GM19395 (cell line): ENCODE results near the gene FANCD2OS.
A peak's percentile ranks its signal among the peaks of the same experiment; 100 is the strongest.
"Not testable (repeated sequence)": the region's sequence is repeated elsewhere in the genome, so short reads cannot be mapped to it uniquely, and the experiment has no call there.

Experiments
- ATAC-seq: cut with Tn5 transposase; IDR thresholded peaks from one replicate; pipeline ENCODE4 v1.9.1; 2021; ENCODE audit warnings: mild to moderate bottlenecking, moderate library complexity; ENCODE audit not compliant: unreplicated experiment

Gene FANCD2OS, protein sequence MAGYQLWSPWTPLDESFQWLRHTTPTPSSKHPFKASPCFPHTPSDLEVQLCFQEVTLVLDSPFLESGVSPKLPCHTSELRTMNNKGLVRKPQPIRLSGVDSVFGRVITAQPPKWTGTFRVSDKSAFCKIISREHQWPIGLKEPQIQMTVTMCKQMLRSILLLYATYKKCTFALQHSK

DNA sequence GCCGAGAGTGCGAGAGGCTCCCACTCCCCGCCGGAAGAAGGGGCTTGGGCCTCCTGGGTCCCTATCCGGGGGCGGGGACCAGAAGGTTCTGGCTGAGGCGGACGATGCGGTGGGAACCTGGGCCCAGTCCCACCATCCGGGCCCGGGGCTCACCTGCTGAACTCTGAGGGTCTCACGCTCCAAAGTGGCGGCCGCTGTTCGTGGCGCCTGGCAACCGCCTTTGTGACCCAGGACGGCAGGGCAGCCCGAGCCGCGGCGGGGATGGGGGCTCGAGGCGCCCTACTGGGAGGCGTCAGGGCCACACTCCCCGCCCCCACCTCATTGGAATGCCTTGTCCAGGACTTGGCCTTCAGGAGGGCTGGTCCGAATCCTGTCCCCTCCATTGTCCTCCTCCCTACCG is at the start of gene FANCD2OS:
Gene FANCD2OS, minus strand, starts transcription at position 165 of the 400 bp plus-strand sequence. CDS start 3,481 bp downstream, outside the sequence.
- ATAC-seq: no peak

DNA sequence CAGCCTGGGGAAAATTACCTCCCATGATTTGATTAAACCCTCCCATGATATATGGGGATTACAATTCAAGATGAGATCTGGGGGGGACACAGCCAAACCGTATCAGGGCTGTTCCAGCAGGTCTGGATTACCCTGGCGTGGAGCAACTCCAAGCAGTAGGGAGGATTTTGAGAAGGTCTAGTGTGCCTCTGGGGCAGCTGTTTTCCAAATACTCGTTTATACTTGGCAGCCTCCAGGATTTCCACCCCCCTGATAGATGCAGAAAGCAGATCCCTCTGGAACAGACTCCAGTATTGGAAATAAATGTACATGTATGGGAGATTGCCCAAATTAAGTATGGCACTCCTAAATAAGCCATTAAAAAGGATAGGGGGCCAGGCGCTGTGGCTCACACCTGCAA is 49.0 kb upstream of the FANCD2OS start:
- no peak for ATAC-seq

DNA sequence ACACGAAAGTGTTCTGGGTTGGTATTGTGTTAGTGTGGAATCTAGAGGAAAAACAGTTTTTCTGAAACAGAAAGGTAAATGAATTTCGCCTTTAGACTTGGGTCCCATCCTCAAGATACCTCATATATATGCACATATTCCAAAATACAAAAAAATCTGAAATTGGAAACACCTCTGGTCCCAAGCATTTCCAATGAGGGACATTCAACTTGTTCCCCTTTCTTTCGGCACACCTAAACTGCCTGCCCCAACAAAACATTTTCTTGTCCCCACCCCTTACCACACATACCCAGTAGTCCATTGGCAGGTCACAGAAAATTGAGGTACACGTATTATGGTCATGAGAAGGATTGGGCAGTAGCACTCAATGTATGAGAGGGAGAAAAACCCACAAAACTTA is 47.6 kb upstream of the FANCD2OS start:
- ATAC-seq: no peak

DNA sequence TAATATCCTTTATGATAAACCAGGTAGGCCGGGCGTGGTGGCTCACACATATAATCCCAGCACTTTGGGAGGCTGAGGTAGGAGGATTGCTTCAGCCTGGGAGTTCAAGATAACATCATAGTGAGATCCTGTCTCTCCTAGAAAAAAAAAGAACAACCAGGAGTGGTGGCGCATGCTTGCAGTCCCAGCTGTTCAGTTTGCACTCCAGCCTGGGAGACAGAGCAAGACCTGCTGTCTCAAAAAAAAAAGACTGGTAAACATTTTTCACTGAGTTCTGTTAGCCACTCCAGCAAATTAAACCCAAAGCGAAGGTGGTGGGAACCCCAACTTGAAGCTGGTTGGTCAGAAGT is 47.0 kb upstream of the FANCD2OS start:
- no peak for ATAC-seq

DNA sequence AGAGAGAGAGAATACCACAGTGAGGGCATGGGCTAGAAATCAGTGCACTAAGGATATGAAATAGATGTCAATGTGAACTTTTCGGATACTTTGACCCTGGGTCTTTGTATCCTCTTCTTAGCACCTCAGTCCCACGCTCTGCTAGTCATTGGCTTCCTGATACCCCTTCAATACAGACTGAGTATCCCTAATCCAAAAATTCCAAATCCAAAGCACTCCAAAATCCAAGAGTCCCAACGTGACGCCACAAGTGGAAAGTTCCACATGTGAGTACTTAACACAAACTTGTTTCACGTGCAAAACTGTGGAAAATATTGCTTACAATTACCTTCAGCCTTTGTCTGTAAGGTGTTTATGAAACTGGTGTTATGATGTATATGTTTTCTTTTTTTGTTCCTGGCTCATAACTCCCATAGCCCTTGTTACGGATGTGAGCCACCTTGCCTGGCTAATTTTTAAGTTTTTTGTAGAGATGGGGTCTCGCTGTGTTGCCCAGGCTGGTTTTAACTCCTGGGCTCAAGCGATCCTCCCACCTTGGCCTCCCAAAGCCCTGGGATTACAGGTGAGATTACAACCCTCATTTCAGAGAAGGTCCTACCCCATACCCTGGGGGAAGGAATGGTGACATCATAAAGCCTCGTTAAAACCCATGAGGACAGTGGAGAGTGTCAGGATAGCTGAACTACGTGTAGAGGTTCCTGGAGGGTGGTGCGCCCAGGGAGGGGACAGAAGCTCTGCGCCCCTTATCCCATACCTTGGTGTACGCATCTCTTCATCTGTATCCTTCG is 46.5 kb upstream of the FANCD2OS start:
- ATAC-seq: no peak

DNA sequence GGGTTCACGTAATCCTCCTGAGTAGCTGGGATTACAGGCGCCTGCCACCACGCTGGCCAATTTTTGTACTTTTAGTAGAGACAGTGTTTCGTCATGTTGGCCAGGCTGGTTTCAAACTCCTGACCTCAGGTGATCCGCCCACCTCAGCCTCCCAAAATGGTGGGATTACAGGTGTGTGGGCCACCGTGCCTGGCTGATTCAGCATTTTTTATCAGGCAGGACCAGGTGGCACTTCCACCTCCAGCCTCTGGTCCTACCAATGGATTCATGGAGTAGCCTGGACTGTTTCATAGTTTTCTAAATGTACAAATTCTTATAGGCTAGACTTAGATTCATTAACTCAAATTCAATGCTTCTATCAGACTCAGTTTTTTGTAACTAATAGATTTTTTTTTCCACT is 42.9 kb upstream of the FANCD2OS start:
- ATAC-seq: no peak

DNA sequence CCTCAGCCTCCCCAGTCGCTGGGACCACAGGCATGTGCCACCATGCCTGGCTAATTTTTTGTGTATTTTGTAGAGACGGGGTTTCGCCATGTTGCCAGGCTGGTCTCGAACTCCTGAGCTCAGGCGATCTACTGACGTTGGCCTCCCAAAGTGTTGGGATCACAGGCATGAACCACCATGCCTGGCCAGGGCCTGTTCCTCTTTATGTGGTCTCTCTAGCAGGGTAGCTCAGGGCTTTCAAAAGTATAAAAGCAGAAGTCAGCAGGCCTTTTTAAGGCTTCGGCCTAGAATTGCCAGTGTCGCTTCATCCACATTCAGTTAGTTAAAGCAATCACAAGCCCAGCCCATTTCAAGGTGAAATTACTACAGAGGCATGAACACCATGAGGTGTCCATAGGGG is 41.2 kb upstream of the FANCD2OS start:
- no peak for ATAC-seq

DNA sequence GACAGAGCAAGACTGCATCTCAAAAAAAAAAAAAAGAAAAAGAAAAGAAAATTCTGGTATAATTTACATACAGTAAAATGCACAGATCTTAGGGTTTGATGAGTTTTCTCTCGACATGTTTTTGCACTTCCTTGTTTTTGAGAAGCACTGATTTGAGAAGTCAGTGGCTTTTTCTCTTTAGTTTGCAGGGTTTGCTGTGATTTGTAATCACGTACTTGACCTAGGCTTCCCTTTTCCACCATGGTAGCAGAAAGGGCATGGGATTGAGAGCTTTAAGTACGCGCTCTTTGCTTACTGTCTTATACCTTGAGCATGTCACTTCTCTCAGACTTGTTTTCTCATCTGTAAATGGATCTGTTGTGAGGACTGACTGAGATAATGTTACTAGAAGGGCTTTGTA is 37.6 kb upstream of the FANCD2OS start:
- ATAC-seq: no peak

DNA sequence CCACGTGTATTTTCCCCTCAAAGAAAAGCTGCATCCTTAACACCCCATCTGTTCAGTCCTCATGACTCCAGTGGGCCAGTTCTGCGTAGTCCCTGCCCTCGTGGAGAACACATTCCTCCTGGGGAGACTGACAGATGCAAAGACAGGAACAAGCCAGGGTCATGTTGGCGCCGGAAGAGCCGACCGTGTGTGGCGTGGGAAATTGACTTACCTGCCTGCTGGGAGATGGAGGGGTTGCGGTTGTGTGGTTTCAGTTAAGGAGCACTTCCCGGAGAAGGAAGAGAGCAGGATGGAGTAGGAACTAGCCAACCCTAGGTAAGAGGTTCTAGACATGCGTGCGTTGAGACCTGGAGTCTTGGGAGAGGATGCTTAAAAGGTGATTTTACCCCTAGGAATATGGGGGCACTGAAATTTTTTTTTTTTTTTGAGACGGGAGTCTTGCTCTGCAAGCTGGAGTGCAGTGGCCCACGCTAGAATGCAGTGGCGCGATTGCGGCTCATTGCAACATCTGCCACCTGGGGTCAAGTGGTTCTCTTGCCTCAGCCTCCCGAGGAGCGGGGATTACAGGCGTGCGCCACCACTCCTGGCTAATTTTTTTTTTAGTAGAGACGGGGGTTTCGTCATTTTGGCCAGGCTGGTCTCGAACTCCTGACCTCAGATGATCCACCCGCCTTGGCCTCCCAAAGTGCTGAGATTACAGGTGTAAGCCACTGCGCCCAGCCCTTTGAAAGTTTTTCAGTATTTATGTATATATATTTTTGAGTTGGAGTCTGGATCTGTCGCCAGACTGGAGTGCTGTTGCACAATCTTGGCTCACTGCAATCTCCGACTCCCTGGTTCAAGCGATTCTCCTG is 34.9 kb upstream of the FANCD2OS start:
- no peak for ATAC-seq

DNA sequence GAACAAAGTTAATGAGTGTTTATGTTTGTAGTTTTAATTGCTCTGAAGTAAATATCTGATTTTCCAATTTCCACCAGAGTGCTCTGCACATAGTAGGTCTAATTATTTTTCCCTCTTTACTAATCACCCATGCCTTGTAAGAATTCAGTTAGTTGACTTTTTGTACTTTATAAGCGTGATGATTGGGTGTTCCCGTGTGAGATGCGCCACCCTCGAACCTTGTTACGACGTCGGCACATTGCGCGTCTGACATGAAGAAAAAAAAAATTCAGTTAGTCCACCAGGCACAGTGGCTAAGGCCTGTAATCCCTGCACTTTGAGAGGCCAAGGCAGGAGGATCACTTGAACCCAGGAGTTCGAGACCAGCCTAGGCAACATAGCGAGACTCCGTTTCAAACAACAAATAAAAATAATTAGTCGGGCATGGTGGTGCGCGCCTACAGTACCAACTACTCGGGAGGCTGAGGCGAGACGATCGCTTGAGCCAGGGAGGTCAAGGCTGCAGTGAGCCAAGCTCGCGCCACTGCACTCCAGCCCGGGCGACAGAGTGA is 33.0 kb upstream of the FANCD2OS start:
- no peak for ATAC-seq

DNA sequence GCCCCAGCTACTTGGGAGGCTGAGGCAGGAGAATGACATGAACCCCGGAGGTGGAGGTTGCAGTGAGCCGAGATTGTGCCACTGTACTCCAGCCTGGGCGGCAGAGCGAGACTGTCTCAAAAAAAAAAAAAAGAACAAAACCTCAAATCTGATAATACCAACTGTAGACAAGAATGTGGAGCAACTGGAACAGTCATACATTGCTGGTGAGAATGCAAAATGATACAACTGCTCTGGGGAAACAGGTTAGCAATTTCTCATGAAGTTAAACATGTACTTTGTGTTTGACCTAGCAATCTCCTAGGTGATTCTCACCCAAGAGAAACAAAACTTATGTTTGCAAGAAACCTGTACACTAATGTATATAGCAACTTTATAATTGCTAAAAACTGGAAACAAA is 29.1 kb upstream of the FANCD2OS start:
- ATAC-seq: no peak

DNA sequence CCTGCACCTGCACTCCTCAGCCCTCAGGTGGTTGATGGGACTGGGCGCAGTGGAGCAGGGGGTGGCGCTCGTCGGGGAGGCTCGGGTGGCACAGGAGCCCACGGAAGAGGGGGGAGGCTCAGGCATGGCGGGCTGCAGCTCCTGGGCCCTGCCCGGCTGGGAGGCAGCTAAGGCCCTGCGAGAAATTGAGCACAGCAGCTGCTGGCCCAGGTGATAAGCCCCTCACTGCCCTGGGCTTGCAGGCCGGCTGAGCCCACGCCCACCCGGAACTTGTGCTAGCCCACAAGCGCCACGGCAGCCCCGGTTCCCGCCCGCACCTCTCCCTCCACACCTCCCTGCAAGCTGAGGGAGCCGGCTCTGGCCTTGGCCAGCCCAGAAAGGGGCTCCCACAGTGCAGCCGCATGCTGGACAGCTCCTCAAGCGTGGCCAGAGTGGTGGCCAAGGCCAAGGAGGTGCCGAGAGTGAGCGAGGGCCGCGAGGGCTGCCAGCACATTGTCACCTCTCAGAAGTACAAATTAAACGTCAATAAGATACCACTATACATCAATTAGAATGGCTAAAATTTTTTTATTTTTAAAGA is 28.5 kb upstream of the FANCD2OS start:
- ATAC-seq: no peak

DNA sequence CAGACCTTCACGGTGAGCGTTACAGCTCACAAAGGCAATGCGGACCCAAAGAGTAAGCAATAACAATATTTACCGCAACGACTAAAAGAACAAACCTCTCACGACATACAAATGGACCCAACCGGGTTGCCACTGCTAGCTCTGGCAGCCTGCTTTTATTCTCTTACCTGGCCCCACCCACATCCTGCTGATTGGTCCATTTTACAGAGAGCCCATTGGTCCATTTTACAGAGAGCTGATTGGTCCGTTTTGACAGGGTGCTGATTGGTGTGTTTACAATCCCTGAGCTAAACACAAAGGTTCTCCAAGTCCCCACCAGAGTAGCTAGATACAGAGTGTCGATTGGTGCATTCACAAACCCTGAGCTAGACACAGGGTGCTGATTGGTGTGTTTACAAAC is 27.8 kb upstream of the FANCD2OS start:
- not testable (repeated sequence) for ATAC-seq

DNA sequence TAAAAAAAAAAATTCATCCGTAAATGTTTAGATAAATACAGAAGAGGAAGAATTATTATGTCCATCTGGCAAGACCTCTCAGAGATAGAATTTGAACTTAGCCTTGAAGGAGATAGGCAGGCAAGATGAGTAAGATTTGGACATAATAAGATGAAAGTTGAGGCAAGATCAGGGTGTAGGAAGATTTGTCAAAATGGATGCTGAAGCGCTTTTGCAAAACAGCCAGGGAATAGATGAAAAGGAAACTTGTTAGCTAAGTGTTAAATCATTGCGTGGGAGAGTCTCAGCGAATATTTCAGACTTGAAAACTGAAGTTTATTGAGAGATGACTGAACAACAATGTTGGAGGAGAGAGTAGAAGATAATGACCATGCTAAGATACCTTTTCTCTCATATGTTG is 14.7 kb upstream of the FANCD2OS start:
- no peak for ATAC-seq

DNA sequence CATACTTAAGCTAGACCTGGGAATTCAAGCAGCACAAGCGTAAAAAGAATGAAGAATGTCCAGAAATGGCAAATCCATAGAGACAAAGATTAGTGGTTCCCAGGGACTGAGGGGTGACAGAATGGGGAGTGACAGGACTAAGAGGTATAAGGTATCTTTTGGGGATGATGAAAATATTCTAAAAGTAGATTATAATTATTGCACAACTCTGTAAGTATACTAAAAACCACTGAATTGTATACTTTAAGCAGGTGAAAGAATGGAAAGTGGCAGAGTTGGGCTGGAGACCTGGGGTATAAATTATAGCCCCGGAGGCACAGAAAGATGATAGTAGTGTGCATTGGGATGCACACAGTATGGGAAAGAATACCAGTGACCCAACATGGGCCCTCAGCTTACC is 13.0 kb upstream of the FANCD2OS start:
- no peak for ATAC-seq

DNA sequence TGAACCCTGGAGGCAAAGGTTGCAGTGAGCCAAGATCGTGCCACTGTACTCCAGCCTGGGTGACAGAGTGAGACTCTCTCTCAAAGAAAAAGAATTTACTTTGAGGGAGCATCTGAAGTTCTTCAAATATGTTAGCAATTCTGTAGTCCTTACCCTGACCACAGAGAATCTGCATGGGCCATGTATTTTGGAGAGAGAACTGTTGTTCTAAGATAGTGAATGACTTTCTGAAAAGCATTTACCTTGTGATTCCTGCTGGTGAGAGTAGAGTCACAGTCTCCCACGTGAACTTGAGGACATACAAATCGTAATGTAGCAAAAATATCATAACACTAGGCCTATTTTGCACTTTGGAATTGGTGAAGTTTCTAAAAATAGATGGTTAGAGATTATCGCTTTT is 11.3 kb upstream of the FANCD2OS start:
- ATAC-seq: no peak

DNA sequence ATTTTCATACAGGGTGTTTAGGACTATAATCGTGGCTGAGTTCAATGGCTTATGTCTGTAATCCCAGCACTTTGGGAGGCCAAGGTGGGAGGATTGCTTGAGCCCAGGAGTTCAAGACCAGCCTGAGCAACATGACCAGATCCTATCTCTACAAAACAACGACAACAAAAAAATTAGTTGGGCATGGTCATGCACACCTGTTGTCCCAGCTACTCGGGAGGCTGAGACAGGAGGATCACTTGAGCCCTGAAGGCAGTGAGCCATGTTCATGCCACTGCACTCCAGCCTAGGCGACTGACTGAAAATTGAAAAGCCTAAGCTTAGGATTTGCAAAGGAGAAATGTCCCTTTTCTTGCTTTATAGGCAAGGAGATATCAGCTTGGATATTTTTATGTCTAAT is 8.9 kb upstream of the FANCD2OS start:
- ATAC-seq: no peak

DNA sequence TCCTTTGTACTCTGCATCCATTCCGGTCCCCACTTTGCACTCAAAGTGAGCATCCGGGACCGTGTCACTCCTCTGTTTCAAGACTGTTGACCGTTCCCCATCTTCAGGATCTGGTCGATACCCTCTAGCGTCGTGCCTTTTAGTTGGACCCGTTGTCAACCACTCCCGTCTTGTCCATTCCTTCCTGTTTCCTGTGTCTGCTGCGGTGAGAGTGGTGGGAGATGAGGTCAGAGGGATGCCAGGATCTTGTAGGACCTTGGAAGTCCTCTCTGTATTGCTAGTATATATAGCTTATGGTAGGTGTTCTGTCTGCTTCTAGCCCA is 8.0 kb upstream of the FANCD2OS start:
- ATAC-seq: no peak

DNA sequence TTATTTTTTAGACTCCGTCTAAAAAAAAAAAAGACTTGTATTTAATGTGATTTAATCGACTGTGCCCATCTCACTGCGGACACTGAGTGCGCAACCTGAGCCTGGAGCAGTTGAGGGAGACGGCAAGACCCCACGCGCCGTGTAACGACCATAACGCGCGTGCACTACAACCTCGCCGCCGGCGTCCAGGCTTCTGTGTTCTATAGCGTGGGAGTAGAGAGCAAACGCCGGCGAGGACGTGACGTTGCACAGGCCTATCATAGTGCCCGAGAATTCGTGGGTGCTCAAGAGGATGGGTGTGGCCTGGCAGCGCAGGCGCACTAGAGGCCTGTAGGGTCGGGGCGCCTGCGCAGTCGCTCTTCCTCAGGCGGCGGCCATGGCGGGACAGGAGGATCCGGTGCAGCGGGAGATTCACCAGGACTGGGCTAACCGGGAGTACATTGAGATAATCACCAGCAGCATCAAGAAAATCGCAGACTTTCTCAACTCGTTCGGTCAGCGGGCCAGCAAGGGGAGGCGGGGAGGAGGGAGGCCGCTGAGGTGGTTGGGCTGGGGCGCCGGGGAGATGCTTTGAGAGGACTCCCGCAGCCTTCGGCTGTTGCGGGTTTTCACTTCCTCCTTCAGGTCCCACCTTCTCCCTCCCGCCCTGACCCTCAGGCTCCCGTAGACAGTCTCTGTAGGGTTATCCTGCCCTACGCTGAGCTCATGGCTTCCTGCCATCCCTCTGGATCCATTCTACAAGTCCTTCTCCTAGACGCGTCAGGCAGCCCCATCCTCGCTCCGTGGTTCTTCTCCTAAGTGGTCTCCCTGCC is 7.5 kb upstream of the FANCD2OS start, which contains the start of gene BRK1:
Gene BRK1, plus strand, starts transcription at position 350 of the 812 bp plus-strand sequence. Its CDS starts 27 bp downstream, at position 377.
- peak; percentile 97 for ATAC-seq

DNA sequence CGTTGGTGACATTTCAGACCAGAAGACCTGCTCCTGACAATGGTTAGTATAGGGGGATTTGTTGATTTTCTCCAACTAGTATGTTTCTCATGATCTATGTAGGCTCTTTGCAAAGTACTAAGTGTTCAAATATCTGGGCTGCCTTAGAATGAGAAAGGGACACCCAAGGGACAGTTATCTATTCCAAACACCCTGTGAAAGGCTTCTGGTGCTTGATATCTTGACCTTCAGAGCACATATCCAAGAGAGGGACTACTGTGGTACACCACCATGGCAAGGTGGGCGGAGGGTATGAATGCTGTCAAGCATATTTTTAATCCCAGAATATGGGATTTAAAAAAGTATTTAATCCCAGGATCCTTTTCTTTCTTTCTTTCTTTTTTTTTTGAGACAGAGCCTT is 1.1 kb downstream of the FANCD2OS start:
- ATAC-seq: no peak
